Left lung (tissue), 10 donors: ENCODE measurements around the gene KRTAP25-1. TPM values are rescaled to one million over a fixed set of nuclear protein-coding genes. Genes with fewer than 3 reads are reported as not detected.

Source experiments
- ATAC-seq: fragments of 200-7000 bp; cut with Tn5 transposase; one replicate; pipeline ENCODE4 v1.9.1; 2020; ENCODE audit warnings: moderate library complexity
- DNase-seq, 4 donors: peaks; one replicate each; pipeline ENCODE4 v3.0.0-alpha.2; 2013 to 2020
- H3K27ac ChIP-seq, 2 donors: fragments of 200-600 bp; sonication (generic) in 1 of 2; one replicate each; pipeline versions ENCODE4 v1.5.0 to v1.8.0; 2020 to 2021
- H3K27me3 ChIP-seq, 2 donors: fragments of 200-600 bp; sonication (generic) in 1 of 2; one replicate each; pipeline versions ENCODE4 v1.5.0 to v1.8.0; 2020 to 2021
- H3K36me3 ChIP-seq, 2 donors: fragments of 200-600 bp; sonication (generic) in 1 of 2; one replicate each; pipeline versions ENCODE4 v1.5.0 to v1.8.0; 2020 to 2021
- H3K4me1 ChIP-seq, 2 donors: fragments of 200-600 bp; one replicate each; pipeline ENCODE4 v1.8.0; 2021
- H3K4me3 ChIP-seq, 2 donors: fragments of 200-600 bp; sonication (generic) in 1 of 2; one replicate each; pipeline versions ENCODE4 v1.5.0 to v1.8.0; 2020 to 2021; ENCODE audit warnings: mild to moderate bottlenecking in 1 of 2
- H3K9me3 ChIP-seq, 2 donors: fragments of 200-600 bp; sonication (generic) in 1 of 2; one replicate each; pipeline versions ENCODE4 v1.5.0 to v1.8.0; 2020 to 2021
- intact Hi-C, 2 donors: fragments of 100-400 bp; cut with DNase I; formaldehyde crosslinking; loops; one replicate each; pipeline versions ENCODE4 v1.11.2 to v1.14.2; 2022
- polyA plus RNA-seq, 6 donors: library from polyadenylated mRNA; unstranded; fragments of 120-200 nt; gene quantifications; one replicate each; pipeline ENCODE4 v1.2.1, GENCODE V29; 2013; ENCODE audit not compliant: insufficient read length in 6 of 6
- total RNA-seq, 2 donors: library from RNA; stranded (reverse); fragmentation: NEBNext Ultra II Directional; extraction: Animal tissue kit (Norgen Biotek cat#: 25700); gene quantifications; one replicate each; pipeline ENCODE4 v1.2.1, GENCODE V29; 2021
- TF ChIP-seq, protein P1 (sequence below), 2 donors: fragments of 200-600 bp; sonication (generic) in 1 of 2; IDR thresholded peaks; one replicate each; pipeline versions ENCODE4 v1.5.0 to v1.8.0; 2021; ENCODE audit warnings: antibody characterized with exemption in 2 of 2
- donor health status: DM: no; HTN: yes; CAD: no.
- donor health status: DM: no; HTN: no; CAD: no.

The KRTAP25-1 gene
- total and polyA plus RNA-seq, 8 donors = not detected

- TF ChIP-seq, protein P1, sequence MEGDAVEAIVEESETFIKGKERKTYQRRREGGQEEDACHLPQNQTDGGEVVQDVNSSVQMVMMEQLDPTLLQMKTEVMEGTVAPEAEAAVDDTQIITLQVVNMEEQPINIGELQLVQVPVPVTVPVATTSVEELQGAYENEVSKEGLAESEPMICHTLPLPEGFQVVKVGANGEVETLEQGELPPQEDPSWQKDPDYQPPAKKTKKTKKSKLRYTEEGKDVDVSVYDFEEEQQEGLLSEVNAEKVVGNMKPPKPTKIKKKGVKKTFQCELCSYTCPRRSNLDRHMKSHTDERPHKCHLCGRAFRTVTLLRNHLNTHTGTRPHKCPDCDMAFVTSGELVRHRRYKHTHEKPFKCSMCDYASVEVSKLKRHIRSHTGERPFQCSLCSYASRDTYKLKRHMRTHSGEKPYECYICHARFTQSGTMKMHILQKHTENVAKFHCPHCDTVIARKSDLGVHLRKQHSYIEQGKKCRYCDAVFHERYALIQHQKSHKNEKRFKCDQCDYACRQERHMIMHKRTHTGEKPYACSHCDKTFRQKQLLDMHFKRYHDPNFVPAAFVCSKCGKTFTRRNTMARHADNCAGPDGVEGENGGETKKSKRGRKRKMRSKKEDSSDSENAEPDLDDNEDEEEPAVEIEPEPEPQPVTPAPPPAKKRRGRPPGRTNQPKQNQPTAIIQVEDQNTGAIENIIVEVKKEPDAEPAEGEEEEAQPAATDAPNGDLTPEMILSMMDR (IDR thresholded peaks at IDR 0.05) = no peak
- Histone ChIP-seq H3K4me3 (no peak overlapping the region), H3K4me1 (no peaks in the 10 kb centered on the region), H3K27me3 (no peaks in the 10 kb centered on the region), H3K27ac (no peak overlapping the region), H3K9me3 (no peaks in the 10 kb centered on the region), H3K36me3 (no peaks in the 10 kb centered on the region)
- DNase-seq = no peak
- ATAC-seq = no peak
- intact Hi-C loops = no loop called here
These were observed 45.6 kb downstream of the KRTAP25-1 start for GRCh38 chr21:30243691-30244090.

- no peaks in the 10 kb centered on the region for H3K27me3 ChIP-seq
- H3K4me1 ChIP-seq = no peaks in the 10 kb centered on the region
- H3K27ac ChIP-seq = no peak overlapping the region
- H3K9me3 ChIP-seq = no peaks in the 10 kb centered on the region
- no peak for ATAC-seq
- no peaks in the 10 kb centered on the region for H3K36me3 ChIP-seq
- no peak for DNase-seq
- no peak overlapping the region for H3K4me3 ChIP-seq
- TF ChIP-seq, protein P1 (IDR thresholded peaks at IDR 0.05) = no peak
- intact Hi-C loops = no loop called here
These were observed 48.7 kb downstream of the KRTAP25-1 start for GRCh38 chr21:30240661-30241060.

Other genes starting within 250 kb of the KRTAP25-1 start
- not detected for gene CLDN17, start 122.7 kb downstream of the KRTAP25-1 start, total RNA-seq
- not detected for gene CLDN17, start 122.7 kb downstream of the KRTAP25-1 start, polyA plus RNA-seq
- gene CLDN8, start 73.4 kb downstream of the KRTAP25-1 start, total RNA-seq = under 1 TPM in 1 of 2 donors, not detected in 1; 0.39 TPM
- gene CLDN8, start 73.4 kb downstream of the KRTAP25-1 start, polyA plus RNA-seq = under 1 TPM in 5 of 6 donors, not detected in 1; 0.14 to 0.64 (median 0.49) TPM
- not detected for gene KRTAP24-1, start 6.6 kb downstream of the KRTAP25-1 start, total RNA-seq
- not detected for gene KRTAP24-1, start 6.6 kb downstream of the KRTAP25-1 start, polyA plus RNA-seq
- not detected for gene KRTAP26-1, start 30.8 kb upstream of the KRTAP25-1 start, total RNA-seq
- not detected for gene KRTAP26-1, start 30.8 kb upstream of the KRTAP25-1 start, polyA plus RNA-seq
- not detected for gene KRTAP27-1, start 48.2 kb upstream of the KRTAP25-1 start, total RNA-seq
- not detected for gene KRTAP27-1, start 48.2 kb upstream of the KRTAP25-1 start, polyA plus RNA-seq
- not detected for gene KRTAP23-1, start 59.1 kb upstream of the KRTAP25-1 start, total RNA-seq
- gene KRTAP23-1, start 59.1 kb upstream of the KRTAP25-1 start, polyA plus RNA-seq = not detected
- not detected for gene KRTAP13-2, start 82.8 kb upstream of the KRTAP25-1 start, total RNA-seq
- gene KRTAP13-2, start 82.8 kb upstream of the KRTAP25-1 start, polyA plus RNA-seq = not detected
- not detected for gene KRTAP13-1, start 106.5 kb upstream of the KRTAP25-1 start, total RNA-seq
- not detected for gene KRTAP13-1, start 106.5 kb upstream of the KRTAP25-1 start, polyA plus RNA-seq
- gene KRTAP13-3, start 136.4 kb upstream of the KRTAP25-1 start, total RNA-seq = not detected
- not detected for gene KRTAP13-3, start 136.4 kb upstream of the KRTAP25-1 start, polyA plus RNA-seq
- not detected for gene KRTAP13-4, start 140.7 kb upstream of the KRTAP25-1 start, total RNA-seq
- not detected for gene KRTAP13-4, start 140.7 kb upstream of the KRTAP25-1 start, polyA plus RNA-seq
- gene KRTAP15-1, start 150.8 kb upstream of the KRTAP25-1 start, total RNA-seq = not detected
- gene KRTAP15-1, start 150.8 kb upstream of the KRTAP25-1 start, polyA plus RNA-seq = not detected
- gene KRTAP19-1, start 190.9 kb upstream of the KRTAP25-1 start, total RNA-seq = not detected
- not detected for gene KRTAP19-1, start 190.9 kb upstream of the KRTAP25-1 start, polyA plus RNA-seq
- not detected for gene KRTAP19-2, start 197.9 kb upstream of the KRTAP25-1 start, total RNA-seq
- gene KRTAP19-2, start 197.9 kb upstream of the KRTAP25-1 start, polyA plus RNA-seq = not detected
- not detected for gene KRTAP19-3, start 202.5 kb upstream of the KRTAP25-1 start, total RNA-seq
- not detected for gene KRTAP19-3, start 202.5 kb upstream of the KRTAP25-1 start, polyA plus RNA-seq
- gene KRTAP19-4, start 207.7 kb upstream of the KRTAP25-1 start, total RNA-seq = not detected
- gene KRTAP19-4, start 207.7 kb upstream of the KRTAP25-1 start, polyA plus RNA-seq = not detected
- gene KRTAP19-5, start 212.6 kb upstream of the KRTAP25-1 start, total RNA-seq = not detected
- not detected for gene KRTAP19-5, start 212.6 kb upstream of the KRTAP25-1 start, polyA plus RNA-seq